Peyer's patch (tissue), 4 donors: ENCODE data around the gene KAT2B.
"Not testable (repeated sequence)": the region's sequence is repeated elsewhere in the genome, so short reads cannot be mapped to it uniquely, and the experiment has no call there.

Source experiments
- POLR2A ChIP-seq, 2 donors: fragments of 450-650 bp; IDR thresholded peaks; one replicate each; pipeline ENCODE4 v1.5.1; 2017; ENCODE audit warnings: antibody characterized with exemption in 2 of 2, mild to moderate bottlenecking in 2 of 2, moderate library complexity in 2 of 2
- TF ChIP-seq, protein P1 (sequence below), 6 experiments: fragments of 450-650 bp in 4 of 6; fragments of 200-600 bp in 2 of 6; sonication (generic) in 1 of 6; IDR thresholded peaks; one replicate each; pipeline ENCODE4 v1.5.1; 2017 to 2019; ENCODE audit warnings: antibody characterized with exemption in 6 of 6, mild to moderate bottlenecking in 3 of 6, moderate library complexity in 1 of 6

DNA sequence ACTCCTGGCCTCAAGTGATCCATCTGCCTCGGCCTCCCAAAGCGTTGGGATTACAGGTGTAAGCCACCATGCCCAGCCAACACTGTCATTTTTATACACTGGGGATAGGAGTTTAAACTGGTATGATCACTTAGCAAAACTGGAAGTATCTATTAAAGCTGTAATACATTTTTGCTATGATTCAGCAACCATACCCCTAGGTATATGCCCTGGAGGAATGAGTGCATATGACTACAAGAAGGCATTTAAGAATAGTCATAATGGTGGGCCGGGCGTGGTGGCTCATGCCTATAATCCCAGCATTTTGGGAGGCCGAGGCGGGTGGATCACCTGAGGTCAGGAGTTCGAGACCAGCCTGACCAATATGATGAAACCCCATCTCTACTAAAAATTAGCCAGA is 8.3 kb upstream of the KAT2B start:
- TF ChIP-seq, protein P1, sequence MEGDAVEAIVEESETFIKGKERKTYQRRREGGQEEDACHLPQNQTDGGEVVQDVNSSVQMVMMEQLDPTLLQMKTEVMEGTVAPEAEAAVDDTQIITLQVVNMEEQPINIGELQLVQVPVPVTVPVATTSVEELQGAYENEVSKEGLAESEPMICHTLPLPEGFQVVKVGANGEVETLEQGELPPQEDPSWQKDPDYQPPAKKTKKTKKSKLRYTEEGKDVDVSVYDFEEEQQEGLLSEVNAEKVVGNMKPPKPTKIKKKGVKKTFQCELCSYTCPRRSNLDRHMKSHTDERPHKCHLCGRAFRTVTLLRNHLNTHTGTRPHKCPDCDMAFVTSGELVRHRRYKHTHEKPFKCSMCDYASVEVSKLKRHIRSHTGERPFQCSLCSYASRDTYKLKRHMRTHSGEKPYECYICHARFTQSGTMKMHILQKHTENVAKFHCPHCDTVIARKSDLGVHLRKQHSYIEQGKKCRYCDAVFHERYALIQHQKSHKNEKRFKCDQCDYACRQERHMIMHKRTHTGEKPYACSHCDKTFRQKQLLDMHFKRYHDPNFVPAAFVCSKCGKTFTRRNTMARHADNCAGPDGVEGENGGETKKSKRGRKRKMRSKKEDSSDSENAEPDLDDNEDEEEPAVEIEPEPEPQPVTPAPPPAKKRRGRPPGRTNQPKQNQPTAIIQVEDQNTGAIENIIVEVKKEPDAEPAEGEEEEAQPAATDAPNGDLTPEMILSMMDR (IDR thresholded peaks at IDR 0.05) = not testable (repeated sequence)
- TF ChIP-seq POLR2A (IDR thresholded peaks at IDR 0.05) = not testable (repeated sequence)
